ENCODE measurements around the gene RAB3IL1. TPM values are rescaled to one million over a fixed set of nuclear protein-coding genes. Genes with fewer than 3 reads are reported as not detected.

Gene RAB3IL1
- total and polyA plus RNA-seq, 9 of the 15 experiments (the other 6 are each of a cell fraction or from before 2014, with no cell fraction given): 0.15 to 42.6 (median 15.5) TPM

DNA sequence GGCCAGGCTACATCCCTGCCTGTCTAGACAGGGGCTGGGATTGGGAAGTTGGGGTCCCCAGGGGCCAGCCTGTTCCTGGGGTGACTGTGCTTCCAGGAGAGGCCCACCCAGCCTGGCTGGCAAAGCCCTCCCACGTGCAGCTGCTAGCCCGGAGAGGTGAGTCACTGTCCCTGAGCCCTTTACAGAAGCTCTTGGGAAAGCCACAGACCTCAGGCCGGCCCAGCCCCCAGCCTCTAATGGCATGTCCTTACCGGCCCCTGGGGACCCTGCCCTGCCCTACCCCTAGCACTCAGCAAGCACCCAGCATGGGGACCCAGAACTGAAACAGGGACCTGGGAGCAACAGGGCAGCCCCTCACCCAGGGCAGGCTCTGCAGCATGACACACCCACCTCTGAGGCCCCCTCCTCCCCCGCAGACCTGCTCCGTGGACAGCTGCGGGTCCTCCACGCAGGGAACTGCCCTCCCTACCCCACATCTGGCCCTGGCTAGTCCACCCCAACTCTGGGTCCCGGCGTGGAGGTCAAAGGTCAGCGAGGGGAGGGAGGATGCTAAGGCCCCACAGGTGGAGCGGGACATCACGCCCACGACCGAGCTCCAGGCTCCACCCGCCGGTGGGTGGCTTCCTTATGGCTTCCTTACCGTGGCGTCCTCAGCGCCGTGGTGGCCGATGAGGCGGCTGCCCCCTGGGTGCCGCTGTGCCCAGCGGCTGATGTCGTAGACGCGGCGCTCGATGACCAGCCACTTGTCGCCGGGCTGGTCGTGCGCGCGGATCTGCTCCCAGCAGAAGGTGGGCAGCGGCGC, 26.6 kb downstream of the RAB3IL1 start (continued):
- TF ChIP-seq CEBPG (CRISPR knock-in tag; IDR thresholded peaks at IDR 0.05) (peak; percentile 35; the same call in 1 of the 2 replicates), CEBPG (tag; conservative IDR thresholded peaks at IDR 0.05 in 1 of 2, IDR thresholded peaks at IDR 0.05 in 1 of 2) (no peak), LEF1 (IDR thresholded peaks at IDR 0.05) (0 out of 2 replicates have a peak, but pooled peaks have one; percentile 36), HDAC2 (IDR thresholded peaks at IDR 0.05) (peak; percentile 70; the same call in 1 of the 2 replicates), ZBTB7A (IDR thresholded peaks at IDR 0.05; ENCODE audit: borderline replicate concordance, control insufficient read depth, low read depth, low read length) (peak; percentile 90), DPF2 (IDR thresholded peaks at IDR 0.05) (peak; percentile 76)
- TF ChIP-seq, protein P1, sequence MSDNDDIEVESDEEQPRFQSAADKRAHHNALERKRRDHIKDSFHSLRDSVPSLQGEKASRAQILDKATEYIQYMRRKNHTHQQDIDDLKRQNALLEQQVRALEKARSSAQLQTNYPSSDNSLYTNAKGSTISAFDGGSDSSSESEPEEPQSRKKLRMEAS (CRISPR knock-in tag; IDR thresholded peaks at IDR 0.05): peak; percentile 66
- TF ChIP-seq, protein P2, sequence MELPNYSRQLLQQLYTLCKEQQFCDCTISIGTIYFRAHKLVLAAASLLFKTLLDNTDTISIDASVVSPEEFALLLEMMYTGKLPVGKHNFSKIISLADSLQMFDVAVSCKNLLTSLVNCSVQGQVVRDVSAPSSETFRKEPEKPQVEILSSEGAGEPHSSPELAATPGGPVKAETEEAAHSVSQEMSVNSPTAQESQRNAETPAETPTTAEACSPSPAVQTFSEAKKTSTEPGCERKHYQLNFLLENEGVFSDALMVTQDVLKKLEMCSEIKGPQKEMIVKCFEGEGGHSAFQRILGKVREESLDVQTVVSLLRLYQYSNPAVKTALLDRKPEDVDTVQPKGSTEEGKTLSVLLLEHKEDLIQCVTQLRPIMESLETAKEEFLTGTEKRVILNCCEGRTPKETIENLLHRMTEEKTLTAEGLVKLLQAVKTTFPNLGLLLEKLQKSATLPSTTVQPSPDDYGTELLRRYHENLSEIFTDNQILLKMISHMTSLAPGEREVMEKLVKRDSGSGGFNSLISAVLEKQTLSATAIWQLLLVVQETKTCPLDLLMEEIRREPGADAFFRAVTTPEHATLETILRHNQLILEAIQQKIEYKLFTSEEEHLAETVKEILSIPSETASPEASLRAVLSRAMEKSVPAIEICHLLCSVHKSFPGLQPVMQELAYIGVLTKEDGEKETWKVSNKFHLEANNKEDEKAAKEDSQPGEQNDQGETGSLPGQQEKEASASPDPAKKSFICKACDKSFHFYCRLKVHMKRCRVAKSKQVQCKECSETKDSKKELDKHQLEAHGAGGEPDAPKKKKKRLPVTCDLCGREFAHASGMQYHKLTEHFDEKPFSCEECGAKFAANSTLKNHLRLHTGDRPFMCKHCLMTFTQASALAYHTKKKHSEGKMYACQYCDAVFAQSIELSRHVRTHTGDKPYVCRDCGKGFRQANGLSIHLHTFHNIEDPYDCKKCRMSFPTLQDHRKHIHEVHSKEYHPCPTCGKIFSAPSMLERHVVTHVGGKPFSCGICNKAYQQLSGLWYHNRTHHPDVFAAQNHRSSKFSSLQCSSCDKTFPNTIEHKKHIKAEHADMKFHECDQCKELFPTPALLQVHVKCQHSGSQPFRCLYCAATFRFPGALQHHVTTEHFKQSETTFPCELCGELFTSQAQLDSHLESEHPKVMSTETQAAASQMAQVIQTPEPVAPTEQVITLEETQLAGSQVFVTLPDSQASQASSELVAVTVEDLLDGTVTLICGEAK (IDR thresholded peaks at IDR 0.05): peak; percentile 50; the same call in 1 of the 2 replicates
- TF ChIP-seq, protein P2 (CRISPR knock-in tag; IDR thresholded peaks at IDR 0.05): no peak

All from K562 (cell line).